HepG2 (cell line): ENCODE measurements around the gene ARMH4. TPM values are rescaled to one million over a fixed set of nuclear protein-coding genes. Genes with fewer than 3 reads are reported as not detected.

ENCODE experiments used
- AGO2 ChIP-seq: fragments of 200-400 bp; formaldehyde crosslinking; optimal IDR thresholded peaks from 2 replicates; pipeline ENCODE3; 2017; ENCODE audit warnings: mild to moderate bottlenecking, low read depth, low read length, moderate library complexity
- GMEB1 ChIP-seq: sonication (generic); formaldehyde crosslinking; IDR thresholded peaks from 2 replicates; pipeline ENCODE4 v1.5.1; 2020; ENCODE audit warnings: missing genetic modification reagents, mild to moderate bottlenecking, borderline replicate concordance
- GPBP1L1 ChIP-seq: sonication (generic); formaldehyde crosslinking; IDR thresholded peaks from 2 replicates; pipeline ENCODE4 v1.5.0; 2020; ENCODE audit warnings: mild to moderate bottlenecking, missing genetic modification reagents
- HNRNPH1 ChIP-seq: fragments of 200-400 bp; formaldehyde crosslinking; optimal IDR thresholded peaks from 2 replicates; pipeline ENCODE3; 2017; ENCODE audit warnings: mild to moderate bottlenecking, low read depth, low read length
- JUND ChIP-seq: sonication (generic); formaldehyde crosslinking; IDR thresholded peaks from 2 replicates; pipeline ENCODE4 v1.8.0; 2022; ENCODE audit warnings: mild to moderate bottlenecking, missing genetic modification reagents
- KLF12 ChIP-seq: sonication (generic); formaldehyde crosslinking; IDR thresholded peaks from 2 replicates; pipeline ENCODE4 v1.4.0; 2020; ENCODE audit warnings: missing genetic modification reagents, borderline replicate concordance
- KLF13 ChIP-seq: sonication (generic); formaldehyde crosslinking; IDR thresholded peaks from 2 replicates; pipeline ENCODE4 v1.4.0; 2020; ENCODE audit warnings: mild to moderate bottlenecking, missing genetic modification reagents
- NFKB2 ChIP-seq: sonication (generic); formaldehyde crosslinking; IDR thresholded peaks from 2 replicates; pipeline ENCODE4 v1.4.0; 2020; ENCODE audit warnings: missing genetic modification reagents, borderline replicate concordance
- PRPF4 ChIP-seq: fragments of 200-400 bp; formaldehyde crosslinking; IDR thresholded peaks from 2 replicates; pipeline ENCODE4 v1.6.1; 2016; ENCODE audit warnings: low read length, low read depth; ENCODE audit not compliant: poor library complexity, severe bottlenecking
- WIZ ChIP-seq: sonication (generic); formaldehyde crosslinking; IDR thresholded peaks from 2 replicates; pipeline ENCODE4 v1.5.1; 2020; ENCODE audit warnings: mild to moderate bottlenecking, missing genetic modification reagents
- ZNF501 ChIP-seq: sonication (generic); formaldehyde crosslinking; IDR thresholded peaks from 2 replicates; pipeline ENCODE4 v1.5.1; 2020; ENCODE audit warnings: mild to moderate bottlenecking, moderate library complexity, missing genetic modification reagents
- ZNF660 ChIP-seq: sonication (generic); formaldehyde crosslinking; IDR thresholded peaks from 2 replicates; pipeline ENCODE4 v1.5.1; 2020; ENCODE audit warnings: mild to moderate bottlenecking, low read depth, missing genetic modification reagents, borderline replicate concordance
- ZNF790 ChIP-seq: sonication (generic); formaldehyde crosslinking; IDR thresholded peaks from 2 replicates; pipeline ENCODE4 v1.8.0; 2022; ENCODE audit warnings: missing genetic modification reagents, mild to moderate bottlenecking, borderline replicate concordance
- ZNF83 ChIP-seq: sonication (generic); formaldehyde crosslinking; IDR thresholded peaks from 2 replicates; pipeline ENCODE4 v1.4.0; 2020; ENCODE audit warnings: missing genetic modification reagents, mild to moderate bottlenecking, borderline replicate concordance
- ZSCAN29 ChIP-seq: sonication (generic); formaldehyde crosslinking; conservative IDR thresholded peaks from 2 replicates; pipeline ENCODE4 v1.4.0; 2020; ENCODE audit warnings: mild to moderate bottlenecking, missing genetic modification reagents
- polyA plus RNA-seq, 8 experiments: library from polyadenylated mRNA; depleted of rRNA in 3 of 8; stranded (reverse) in 7 of 8; unstranded in 1 of 8; fragments of >200 nt; fragmentation: Illumina TruSeq in 4 of 8; extraction: Trizol in 4 of 8; gene quantifications; 2 replicates each; pipeline versions ENCODE4 v1.2.1 to v1.2.3, GENCODE V29; 2011 to 2016; ENCODE audit warnings: low read depth in 4 of 8, missing spikeins in 1 of 8, mixed read lengths in 1 of 8; ENCODE audit not compliant: insufficient read depth in 1 of 8
- total RNA-seq, 5 experiments: library from RNA; depleted of rRNA; stranded (reverse); fragments of >200 nt; fragmentation: Illumina TruSeq; extraction: Trizol; gene quantifications; 2 replicates each; pipeline ENCODE4 v1.2.3, GENCODE V29; 2016; ENCODE audit warnings: low read depth in 1 of 5
- TF ChIP-seq, protein P1 (sequence below): sonication (generic); formaldehyde crosslinking; IDR thresholded peaks from 2 replicates; pipeline ENCODE4 v1.4.0; 2020; ENCODE audit warnings: missing genetic modification reagents, borderline replicate concordance
- TF ChIP-seq, protein P2 (sequence below): sonication (generic); formaldehyde crosslinking; IDR thresholded peaks from 2 replicates; pipeline ENCODE4 v1.5.1; 2020; ENCODE audit warnings: mild to moderate bottlenecking, missing genetic modification reagents, moderate library complexity
- TF ChIP-seq, protein P3 (sequence below): sonication (generic); formaldehyde crosslinking; IDR thresholded peaks from 2 replicates; pipeline ENCODE4 v1.4.0; 2020; ENCODE audit warnings: missing genetic modification reagents

Gene ARMH4
- total and polyA plus RNA-seq, 2 of the 13 experiments (the other 11 are each of a cell fraction or from before 2014, with no cell fraction given): 0.02 to 0.18 TPM

GRCh38 chr14:58199726-58200479 lies 47.9 kb upstream of the ARMH4 start, which contains the start of gene ACTR10 (continued):
- TF ChIP-seq, protein P1, sequence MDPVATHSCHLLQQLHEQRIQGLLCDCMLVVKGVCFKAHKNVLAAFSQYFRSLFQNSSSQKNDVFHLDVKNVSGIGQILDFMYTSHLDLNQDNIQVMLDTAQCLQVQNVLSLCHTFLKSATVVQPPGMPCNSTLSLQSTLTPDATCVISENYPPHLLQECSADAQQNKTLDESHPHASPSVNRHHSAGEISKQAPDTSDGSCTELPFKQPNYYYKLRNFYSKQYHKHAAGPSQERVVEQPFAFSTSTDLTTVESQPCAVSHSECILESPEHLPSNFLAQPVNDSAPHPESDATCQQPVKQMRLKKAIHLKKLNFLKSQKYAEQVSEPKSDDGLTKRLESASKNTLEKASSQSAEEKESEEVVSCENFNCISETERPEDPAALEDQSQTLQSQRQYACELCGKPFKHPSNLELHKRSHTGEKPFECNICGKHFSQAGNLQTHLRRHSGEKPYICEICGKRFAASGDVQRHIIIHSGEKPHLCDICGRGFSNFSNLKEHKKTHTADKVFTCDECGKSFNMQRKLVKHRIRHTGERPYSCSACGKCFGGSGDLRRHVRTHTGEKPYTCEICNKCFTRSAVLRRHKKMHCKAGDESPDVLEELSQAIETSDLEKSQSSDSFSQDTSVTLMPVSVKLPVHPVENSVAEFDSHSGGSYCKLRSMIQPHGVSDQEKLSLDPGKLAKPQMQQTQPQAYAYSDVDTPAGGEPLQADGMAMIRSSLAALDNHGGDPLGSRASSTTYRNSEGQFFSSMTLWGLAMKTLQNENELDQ: no peak
- TF ChIP-seq, protein P2, sequence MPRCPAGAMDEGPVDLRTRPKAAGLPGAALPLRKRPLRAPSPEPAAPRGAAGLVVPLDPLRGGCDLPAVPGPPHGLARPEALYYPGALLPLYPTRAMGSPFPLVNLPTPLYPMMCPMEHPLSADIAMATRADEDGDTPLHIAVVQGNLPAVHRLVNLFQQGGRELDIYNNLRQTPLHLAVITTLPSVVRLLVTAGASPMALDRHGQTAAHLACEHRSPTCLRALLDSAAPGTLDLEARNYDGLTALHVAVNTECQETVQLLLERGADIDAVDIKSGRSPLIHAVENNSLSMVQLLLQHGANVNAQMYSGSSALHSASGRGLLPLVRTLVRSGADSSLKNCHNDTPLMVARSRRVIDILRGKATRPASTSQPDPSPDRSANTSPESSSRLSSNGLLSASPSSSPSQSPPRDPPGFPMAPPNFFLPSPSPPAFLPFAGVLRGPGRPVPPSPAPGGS (CRISPR knock-in tag): 0 out of 2 replicates have a peak, but pooled peaks have one; percentile 30
- TF ChIP-seq, protein P3, sequence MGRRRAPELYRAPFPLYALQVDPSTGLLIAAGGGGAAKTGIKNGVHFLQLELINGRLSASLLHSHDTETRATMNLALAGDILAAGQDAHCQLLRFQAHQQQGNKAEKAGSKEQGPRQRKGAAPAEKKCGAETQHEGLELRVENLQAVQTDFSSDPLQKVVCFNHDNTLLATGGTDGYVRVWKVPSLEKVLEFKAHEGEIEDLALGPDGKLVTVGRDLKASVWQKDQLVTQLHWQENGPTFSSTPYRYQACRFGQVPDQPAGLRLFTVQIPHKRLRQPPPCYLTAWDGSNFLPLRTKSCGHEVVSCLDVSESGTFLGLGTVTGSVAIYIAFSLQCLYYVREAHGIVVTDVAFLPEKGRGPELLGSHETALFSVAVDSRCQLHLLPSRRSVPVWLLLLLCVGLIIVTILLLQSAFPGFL (CRISPR knock-in tag): no peak
- no peak for TF ChIP-seq ZNF790 (CRISPR knock-in tag)
- TF ChIP-seq PRPF4: no peak
- TF ChIP-seq KLF12 (CRISPR knock-in tag): peak; percentile 74
- no peak for TF ChIP-seq AGO2
- no peak for TF ChIP-seq ZNF501 (CRISPR knock-in tag)
- no peak for TF ChIP-seq ZNF83
- TF ChIP-seq ZNF660: no peak
- TF ChIP-seq WIZ (CRISPR knock-in tag): no peak
- peak; percentile 89 for TF ChIP-seq GMEB1 (CRISPR knock-in tag)
- TF ChIP-seq ZSCAN29 (CRISPR knock-in tag): no peak
- no peak for TF ChIP-seq NFKB2 (CRISPR knock-in tag)
- no peak for TF ChIP-seq HNRNPH1
- TF ChIP-seq KLF13: no peak
- no peak for TF ChIP-seq GPBP1L1 (CRISPR knock-in tag)
- TF ChIP-seq JUND (CRISPR knock-in tag): no peak
